ENCODE measurements around the gene C12orf57. TPM values are rescaled to one million over a fixed set of nuclear protein-coding genes. Genes with fewer than 3 reads are reported as not detected.
"Not testable (repeated sequence)": the region's sequence is repeated elsewhere in the genome, so short reads cannot be mapped to it uniquely, and the experiment has no call there.

Gene C12orf57
- 100 to 1,000 TPM; 120 to 180 (median 152) TPM for polyA plus RNA-seq (ENCODE audit: insufficient read length in 10 of 10)
- long read RNA-seq, donor 1, transcript C12orf57-202 (3 exons, 662 nt) = minor isoform, 17 of 134 reads
- long read RNA-seq, donor 1, transcript C12orf57-204 (3 exons, 551 nt) = minor isoform, 5 of 134 reads
- long read RNA-seq, donor 1, transcript C12orf57-201 (3 exons, 560 nt) = major isoform, 112 of 134 reads
- long read RNA-seq, donor 1, partial matches to known transcripts = 0 of 134 reads
- long read RNA-seq, donor 1, other reads (novel, unspliced or antisense) = 0 of 134 reads
- long read RNA-seq, donor 2, transcript C12orf57-202 (3 exons, 662 nt) = minor isoform, 21 of 113 reads
- long read RNA-seq, donor 2, transcript C12orf57-201 (3 exons, 560 nt) = major isoform, 77 of 113 reads
- long read RNA-seq, donor 2, partial matches to known transcripts = 11 of 113 reads
- long read RNA-seq, donor 2, other reads (novel, unspliced or antisense) = 0 of 113 reads
- long read RNA-seq, donor 3 = 0 reads
- long read RNA-seq, donor 4, transcript C12orf57-201 (3 exons, 560 nt) = major isoform, 79 of 107 reads
- long read RNA-seq, donor 4, transcript C12orf57-202 (3 exons, 662 nt) = minor isoform, 14 of 107 reads
- long read RNA-seq, donor 4, partial matches to known transcripts = 10 of 107 reads
- long read RNA-seq, donor 4, other reads (novel, unspliced or antisense) = 0 of 107 reads
- long read RNA-seq, donor 5, transcript C12orf57-201 (3 exons, 560 nt) = major isoform, 128 of 175 reads
- long read RNA-seq, donor 5, transcript C12orf57-202 (3 exons, 662 nt) = minor isoform, 28 of 175 reads
- long read RNA-seq, donor 5, partial matches to known transcripts = 13 of 175 reads
- long read RNA-seq, donor 5, other reads (novel, unspliced or antisense) = 0 of 175 reads
- long read RNA-seq, donor 6, transcript C12orf57-202 (3 exons, 662 nt) = minor isoform, 16 of 126 reads
- long read RNA-seq, donor 6, transcript C12orf57-201 (3 exons, 560 nt) = major isoform, 104 of 126 reads
- long read RNA-seq, donor 6, partial matches to known transcripts = 0 of 126 reads
- long read RNA-seq, donor 6, other reads (novel, unspliced or antisense) = 0 of 126 reads
- long read RNA-seq, donor 7, transcript C12orf57-201 (3 exons, 560 nt) = major isoform, 57 of 65 reads
- long read RNA-seq, donor 7, transcript C12orf57-202 (3 exons, 662 nt) = minor isoform, 6 of 65 reads
- long read RNA-seq, donor 7, partial matches to known transcripts = 0 of 65 reads
- long read RNA-seq, donor 7, other reads (novel, unspliced or antisense) = 0 of 65 reads
- long read RNA-seq, donor 8, transcript C12orf57-206 (2 exons, 980 nt) = minor isoform, 7 of 120 reads
- long read RNA-seq, donor 8, transcript C12orf57-202 (3 exons, 662 nt) = minor isoform, 12 of 120 reads
- long read RNA-seq, donor 8, transcript C12orf57-201 (3 exons, 560 nt) = major isoform, 95 of 120 reads
- long read RNA-seq, donor 8, partial matches to known transcripts = 6 of 120 reads
- long read RNA-seq, donor 8, other reads (novel, unspliced or antisense) = 0 of 120 reads
- long read RNA-seq, donor 9, transcript C12orf57-201 (3 exons, 560 nt) = major isoform, 19 of 20 reads
- long read RNA-seq, donor 9, partial matches to known transcripts = 0 of 20 reads
- long read RNA-seq, donor 9, other reads (novel, unspliced or antisense) = 0 of 20 reads

- DNase-seq = peak; percentile 94 to 95 (median 94)
These were observed at the start of gene C12orf57, which contains the start of gene RNU7-1 for GRCh38 chr12:6943722-6944380. Gene C12orf57, plus strand, starts transcription at chr12:6944022. Its CDS starts 100 bp downstream, at chr12:6944122. Gene RNU7-1, plus strand, starts transcription at chr12:6943816.

- DNase-seq = no peak
These were observed 49.5 kb upstream of the C12orf57 start for GRCh38 chr12:6894321-6894720.

GRCh38 chr12:6896846-6897435 lies 46.9 kb upstream of the C12orf57 start:
- DNase-seq = no peak

- DNase-seq = no peak
These were observed 44.4 kb upstream of the C12orf57 start for GRCh38 chr12:6899427-6899826.

- DNase-seq = peak in 2 of 3 donors; percentile 49 to 59
These were observed 43.8 kb upstream of the C12orf57 start for GRCh38 chr12:6899837-6900519.

GRCh38 chr12:6902448-6902847 lies 41.4 kb upstream of the C12orf57 start:
- DNase-seq = no peak

- no peak for DNase-seq
These were observed 40.1 kb upstream of the C12orf57 start for GRCh38 chr12:6903722-6904121.

GRCh38 chr12:6904280-6905276 lies 39.2 kb upstream of the C12orf57 start, which contains the start of gene LRRC23:
Gene LRRC23, plus strand, starts transcription at chr12:6904822. Its CDS starts 812 bp downstream, at chr12:6905634.
- DNase-seq = peak; percentile 96 to 98 (median 97)

- no peak for DNase-seq
These were observed 38.3 kb upstream of the C12orf57 start for GRCh38 chr12:6905414-6906040.

GRCh38 chr12:6908141-6908540 lies 35.7 kb upstream of the C12orf57 start:
- not testable (repeated sequence) for DNase-seq

- DNase-seq = no peak
These were observed 34.2 kb upstream of the C12orf57 start for GRCh38 chr12:6909421-6910145.

- DNase-seq = no peak
These were observed 31.5 kb upstream of the C12orf57 start for GRCh38 chr12:6912164-6912935.

- peak in 1 of 3 donors; percentile 87 for DNase-seq
These were observed 29.4 kb upstream of the C12orf57 start, which contains the start of gene ENO2 for GRCh38 chr12:6914246-6914946. Gene ENO2, plus strand, starts transcription at chr12:6914580. Its CDS starts 1,253 bp downstream, at chr12:6915833.

GRCh38 chr12:6914947-6915788 lies 28.7 kb upstream of the C12orf57 start:
- no peak for DNase-seq

Measured in muscle of back (tissue), 13 donors.